ENCODE data around the gene TTLL4.
"Not testable (repeated sequence)": the region's sequence is repeated elsewhere in the genome, so short reads cannot be mapped to it uniquely, and the experiment has no call there.

TTLL4 gene

DNA sequence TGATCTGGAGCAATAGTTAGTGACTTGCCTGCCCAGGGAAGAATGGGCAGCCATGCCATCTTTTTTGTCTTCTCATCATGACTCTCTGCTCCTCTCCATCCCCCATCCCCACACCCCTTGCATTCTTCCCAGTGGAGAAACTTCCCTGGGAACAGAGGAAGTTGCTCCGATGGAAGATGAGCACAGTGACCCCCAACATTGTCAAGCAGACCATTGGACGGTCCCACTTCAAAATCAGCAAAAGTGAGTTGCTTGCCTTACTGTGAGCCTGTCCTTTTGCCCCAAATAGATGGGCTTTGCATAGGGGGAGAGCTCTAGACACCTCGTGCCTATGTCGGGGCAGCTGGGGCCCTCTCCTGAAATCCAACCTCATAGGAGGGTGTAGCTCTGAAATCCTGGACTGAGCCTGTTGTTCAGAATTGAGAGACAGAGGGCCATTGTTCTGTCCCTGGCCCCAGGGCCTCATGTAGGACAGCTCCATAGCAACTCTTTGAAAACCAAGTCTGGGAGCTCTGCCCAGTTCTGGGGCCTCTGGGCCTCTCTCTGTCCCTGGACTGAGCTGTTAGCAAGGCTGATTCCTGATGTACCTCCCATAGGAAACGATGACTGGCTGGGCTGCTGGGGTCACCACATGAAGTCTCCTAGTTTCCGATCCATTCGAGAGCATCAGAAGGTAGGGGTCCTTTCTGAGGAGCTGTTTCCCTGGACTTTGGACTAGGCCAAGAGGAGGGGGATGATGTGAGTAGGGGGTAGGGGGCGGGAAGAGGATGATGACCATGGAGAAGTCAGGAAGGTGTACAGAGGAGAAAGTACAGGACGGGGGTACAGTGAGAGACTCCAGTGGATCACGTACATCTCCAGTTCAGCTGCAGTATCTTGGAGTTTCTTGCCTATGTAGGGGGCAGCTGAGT, 35.2 kb downstream of the TTLL4 start:
- DNase-seq, result peak; percentile 97

- DNase-seq, result no peak
Measured at GRCh38 chr2:218746470-218746795, 35.8 kb downstream of the TTLL4 start.

DNA sequence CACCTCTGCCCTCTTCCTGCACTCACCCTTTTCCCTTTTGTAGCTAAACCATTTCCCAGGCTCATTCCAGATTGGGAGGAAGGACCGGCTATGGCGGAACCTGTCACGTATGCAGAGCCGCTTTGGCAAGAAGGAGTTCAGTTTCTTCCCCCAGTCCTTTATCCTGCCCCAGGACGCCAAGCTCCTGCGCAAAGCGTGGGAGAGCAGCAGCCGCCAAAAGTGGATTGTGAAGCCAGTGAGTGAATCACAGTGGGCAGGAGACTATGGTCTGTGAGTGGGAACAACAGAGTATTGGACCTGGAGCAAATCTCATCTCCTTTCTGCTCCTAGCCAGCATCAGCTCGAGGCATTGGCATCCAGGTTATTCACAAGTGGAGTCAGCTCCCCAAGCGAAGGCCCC, 36.3 kb downstream of the TTLL4 start:
- no peak for DNase-seq

DNA sequence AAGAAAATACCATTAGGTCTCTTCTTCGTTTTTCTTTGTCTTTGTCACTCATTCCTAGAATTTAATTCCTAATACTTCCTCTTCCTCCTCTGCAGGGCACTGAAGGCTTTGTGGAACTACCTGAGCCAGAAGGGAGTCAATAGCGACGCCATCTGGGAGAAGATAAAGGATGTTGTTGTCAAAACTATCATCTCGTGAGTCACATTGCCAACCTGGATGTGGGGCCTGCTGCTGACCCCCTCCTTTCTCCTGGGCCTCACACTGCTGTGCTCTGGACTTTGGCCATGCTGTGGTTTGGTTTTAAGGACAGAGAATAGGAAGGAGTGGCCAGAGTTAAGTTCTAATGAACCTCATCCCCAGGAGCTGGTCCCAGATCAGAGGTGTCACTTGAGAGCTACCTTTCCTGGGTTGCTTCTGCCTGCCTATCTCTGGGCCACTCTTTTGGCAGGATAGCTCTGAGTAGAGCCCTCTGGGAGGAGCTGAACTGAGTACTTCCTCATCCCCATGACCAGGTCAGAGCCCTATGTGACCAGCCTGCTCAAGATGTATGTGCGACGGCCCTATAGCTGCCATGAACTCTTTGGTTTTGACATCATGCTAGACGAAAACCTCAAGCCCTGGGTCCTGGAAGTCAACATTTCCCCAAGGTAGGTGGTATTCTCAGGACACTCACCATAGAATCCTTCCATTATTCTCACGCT, 38.3 kb downstream of the TTLL4 start:
- DNase-seq, result no peak

- DNase-seq, result no peak
Measured at GRCh38 chr2:218754201-218754600, 43.6 kb downstream of the TTLL4 start.

GRCh38 chr2:218754781-218755180, 44.1 kb downstream of the TTLL4 start:
- DNase-seq, result no peak

DNA sequence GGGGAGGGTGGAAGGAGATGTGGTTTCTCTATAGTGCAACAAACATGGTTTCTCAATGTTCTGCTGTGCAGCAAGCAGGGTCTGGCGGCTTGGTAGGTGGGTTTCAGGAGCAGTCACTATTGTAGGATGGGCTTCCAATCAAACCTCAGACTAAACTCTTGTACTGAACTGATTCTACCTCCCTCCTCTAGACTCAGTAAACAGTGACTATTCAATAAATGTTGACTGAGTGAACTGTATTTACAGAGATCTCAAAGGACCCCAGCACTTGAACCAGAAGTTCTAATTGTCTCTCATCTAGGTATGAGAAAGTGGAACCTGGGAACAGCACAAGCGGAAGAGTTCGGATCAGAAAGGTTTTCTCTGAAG, 44.5 kb downstream of the TTLL4 start:
- DNase-seq, result no peak

DNA sequence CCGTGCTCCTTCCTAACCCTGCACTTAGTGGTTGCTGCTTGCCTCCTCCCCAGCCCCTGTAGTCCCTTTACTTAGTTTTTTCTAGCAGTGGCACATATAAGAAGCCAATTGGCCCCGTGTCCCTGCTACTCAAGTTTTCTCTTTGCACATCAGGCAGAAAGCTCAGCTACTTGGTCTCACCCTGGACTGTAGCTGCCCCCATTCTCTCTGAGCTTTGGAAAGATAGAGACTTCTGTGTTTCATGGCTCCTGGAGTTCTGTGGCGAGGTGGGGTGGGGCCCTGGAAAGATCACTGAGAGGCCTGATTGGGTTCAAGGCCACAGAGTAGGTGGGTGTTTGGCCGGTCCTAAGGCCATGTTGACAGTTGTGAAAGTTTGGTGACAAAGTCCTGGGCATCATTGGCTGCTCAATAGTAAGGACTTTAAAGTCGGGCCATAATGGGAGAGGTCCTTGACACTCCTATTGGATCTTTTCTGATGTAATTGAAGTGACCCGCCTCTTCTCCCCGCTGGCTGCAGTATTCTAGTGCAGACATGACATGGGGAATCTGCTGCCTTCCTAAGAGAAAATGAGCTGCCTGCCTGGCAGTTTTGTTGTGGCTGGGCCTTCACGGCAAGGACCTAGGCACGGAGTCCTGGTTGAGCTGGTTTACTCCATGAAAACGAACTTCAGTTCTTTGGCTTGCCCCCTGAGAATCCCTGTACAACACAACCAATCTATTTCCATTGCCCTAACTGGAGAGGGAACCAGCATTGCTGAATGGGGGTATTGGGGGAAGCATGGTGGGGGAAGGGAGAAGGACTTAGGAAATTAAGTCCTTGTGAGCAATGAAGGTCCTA, 45.2 kb downstream of the TTLL4 start:
- no peak for DNase-seq

- no peak for DNase-seq
Measured at GRCh38 chr2:218756599-218757377, 46.2 kb downstream of the TTLL4 start.

DNA sequence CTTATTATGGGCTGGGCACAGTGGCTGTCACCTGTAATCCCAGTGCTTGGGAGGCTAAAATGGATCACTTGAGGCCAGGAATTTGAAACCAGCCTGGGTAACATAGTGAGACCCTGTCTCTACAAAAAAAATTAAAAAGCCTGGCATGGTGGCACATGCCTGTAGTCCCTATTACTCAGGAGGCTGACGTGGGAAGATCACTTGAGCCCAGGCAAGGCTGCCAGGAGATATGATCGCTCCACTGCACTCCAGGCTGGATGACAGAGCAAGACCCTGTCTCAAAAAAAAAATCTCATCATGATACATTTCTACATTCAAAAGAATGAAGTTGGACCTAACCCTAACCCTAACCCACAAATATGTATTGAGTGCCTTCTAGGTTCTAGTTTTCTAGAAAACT, 51.2 kb downstream of the TTLL4 start:
- DNase-seq, result no peak

GRCh38 chr2:218772759-218773158, 62.1 kb downstream of the TTLL4 start:
- DNase-seq, result not testable (repeated sequence)

GRCh38 chr2:218773881-218774280, 63.2 kb downstream of the TTLL4 start:
- DNase-seq, result no peak

GRCh38 chr2:218776488-218776887, 65.9 kb downstream of the TTLL4 start:
- no peak for DNase-seq

DNA sequence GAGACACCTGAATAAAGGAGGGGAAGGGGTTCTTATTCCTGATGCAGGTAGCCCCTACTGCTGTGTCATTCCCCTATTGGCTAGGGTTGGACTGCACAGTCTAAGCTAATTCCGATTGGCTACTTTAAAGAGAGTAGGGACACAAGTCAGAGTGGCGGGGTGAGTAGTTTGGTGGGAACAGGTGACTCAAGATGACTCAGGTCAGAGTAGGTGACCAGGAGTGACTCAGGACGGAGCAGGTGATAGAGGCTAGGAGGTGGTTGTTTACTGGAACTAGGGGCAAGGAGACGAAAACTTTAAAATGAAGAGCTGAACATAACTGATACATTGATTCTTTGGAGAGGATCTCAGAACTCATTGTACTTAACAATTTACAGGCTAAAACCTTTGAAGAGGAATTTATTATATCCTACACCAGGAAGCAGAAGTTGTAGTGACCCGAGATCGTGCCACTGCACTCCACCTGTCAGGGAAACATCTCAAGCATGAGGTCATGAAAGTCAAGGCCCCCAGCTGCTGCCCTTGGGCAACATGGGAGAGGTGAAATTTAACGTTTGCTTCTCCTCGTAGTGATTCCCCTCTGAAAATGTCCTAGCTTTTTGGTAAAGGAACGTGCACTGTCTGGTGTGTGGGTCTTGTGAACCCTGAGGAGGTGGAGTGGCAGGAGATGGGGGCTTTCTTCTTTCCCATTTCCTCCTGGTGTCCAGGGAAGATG, 66.8 kb downstream of the TTLL4 start:
- no peak for DNase-seq

GRCh38 chr2:218780046-218780445, 69.4 kb downstream of the TTLL4 start:
- DNase-seq, result no peak

DNA sequence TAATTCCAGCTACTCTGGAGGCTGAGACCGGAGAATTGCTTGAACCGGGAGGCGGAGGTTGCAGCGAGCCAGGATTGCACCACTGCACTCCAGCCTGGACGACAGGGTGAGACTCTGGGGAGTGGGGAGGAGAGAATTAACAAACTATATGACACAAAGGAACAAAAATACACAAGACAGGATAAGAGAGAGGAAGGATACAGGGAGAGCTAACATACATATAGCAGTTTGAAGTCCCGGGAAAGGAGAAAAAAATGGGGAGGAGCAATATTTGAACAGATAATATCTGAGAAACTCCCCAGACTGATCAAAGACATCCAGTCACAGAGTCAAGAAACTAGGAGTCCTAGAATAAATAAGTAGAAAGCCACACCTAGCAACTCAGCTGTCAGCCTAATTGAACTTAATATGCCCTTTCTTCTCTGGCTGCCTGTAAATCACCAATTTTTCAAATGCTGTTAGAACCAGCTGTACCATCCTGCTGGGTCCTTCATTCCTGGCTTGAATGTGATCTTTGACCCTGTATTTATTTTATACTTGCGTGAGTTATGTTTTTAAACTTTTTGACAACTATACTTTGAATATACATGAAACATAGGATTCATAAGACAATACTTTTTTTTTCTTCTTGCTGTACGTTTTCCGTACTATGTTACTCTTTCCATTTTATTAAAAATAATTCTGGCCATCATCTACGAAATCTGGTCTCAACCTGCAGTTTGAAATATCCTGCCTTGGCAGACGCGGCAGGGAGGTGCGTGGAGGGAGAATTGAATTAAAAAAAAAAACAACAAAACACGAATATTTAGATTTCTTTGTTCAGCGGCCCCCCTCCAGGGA, 70.4 kb downstream of the TTLL4 start:
- peak; percentile 40 for DNase-seq

GRCh38 chr2:218781691-218782527, 71.3 kb downstream of the TTLL4 start, which contains the start of gene CYP27A1:
TSS of gene CYP27A1 (plus strand) at chr2:218782147. CDS start at chr2:218782183, 36 bp downstream.
- peak; percentile 68 for DNase-seq

GRCh38 chr2:218782528-218782844, 71.9 kb downstream of the TTLL4 start:
- peak; percentile 42 for DNase-seq

- no peak for DNase-seq
Measured at GRCh38 chr2:218783688-218784087, 73.1 kb downstream of the TTLL4 start.

DNA sequence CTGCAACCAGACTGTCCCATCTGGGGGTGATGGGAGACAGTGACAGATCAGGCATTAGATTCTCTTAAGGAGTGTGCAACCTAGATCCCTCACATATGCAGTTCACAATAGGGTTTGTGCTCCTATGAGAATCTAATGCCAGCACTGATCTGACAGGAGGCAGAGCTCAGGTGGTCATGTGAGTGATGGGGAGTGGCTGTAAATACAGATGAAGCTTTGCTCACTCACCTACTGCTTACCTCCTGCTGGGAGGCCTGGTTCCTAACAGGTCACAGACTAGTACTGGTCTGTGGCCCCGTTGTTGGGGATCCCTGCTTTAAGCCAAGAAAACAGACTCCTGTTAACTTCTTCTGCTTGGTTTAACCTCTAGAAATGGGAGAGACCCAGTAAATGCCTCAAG, 74.5 kb downstream of the TTLL4 start:
- DNase-seq, result no peak

Measured in midbrain (tissue), 1 donor.